Transverse colon (tissue), 4 donors: ENCODE measurements around the gene C1QBP.

Experiments
- POLR2AphosphoS5 ChIP-seq, 3 donors: sonication (generic); formaldehyde crosslinking; IDR thresholded peaks; one replicate each; pipeline ENCODE4 v1.6.1; 2016; ENCODE audit warnings: antibody characterized with exemption in 3 of 3
- TF ChIP-seq, protein P1 (sequence below), 5 experiments: fragments of 200-600 bp in 3 of 5; fragments of 450-650 bp in 2 of 5; sonication (generic) in 3 of 5; IDR thresholded peaks; 1 replicate in 2 of 5; 2 replicates in 3 of 5; pipeline ENCODE4 v1.5.1; 2016 to 2017; ENCODE audit warnings: antibody characterized with exemption in 5 of 5, inconsistent platforms in 3 of 5, mild to moderate bottlenecking in 2 of 5, moderate library complexity in 1 of 5

DNA sequence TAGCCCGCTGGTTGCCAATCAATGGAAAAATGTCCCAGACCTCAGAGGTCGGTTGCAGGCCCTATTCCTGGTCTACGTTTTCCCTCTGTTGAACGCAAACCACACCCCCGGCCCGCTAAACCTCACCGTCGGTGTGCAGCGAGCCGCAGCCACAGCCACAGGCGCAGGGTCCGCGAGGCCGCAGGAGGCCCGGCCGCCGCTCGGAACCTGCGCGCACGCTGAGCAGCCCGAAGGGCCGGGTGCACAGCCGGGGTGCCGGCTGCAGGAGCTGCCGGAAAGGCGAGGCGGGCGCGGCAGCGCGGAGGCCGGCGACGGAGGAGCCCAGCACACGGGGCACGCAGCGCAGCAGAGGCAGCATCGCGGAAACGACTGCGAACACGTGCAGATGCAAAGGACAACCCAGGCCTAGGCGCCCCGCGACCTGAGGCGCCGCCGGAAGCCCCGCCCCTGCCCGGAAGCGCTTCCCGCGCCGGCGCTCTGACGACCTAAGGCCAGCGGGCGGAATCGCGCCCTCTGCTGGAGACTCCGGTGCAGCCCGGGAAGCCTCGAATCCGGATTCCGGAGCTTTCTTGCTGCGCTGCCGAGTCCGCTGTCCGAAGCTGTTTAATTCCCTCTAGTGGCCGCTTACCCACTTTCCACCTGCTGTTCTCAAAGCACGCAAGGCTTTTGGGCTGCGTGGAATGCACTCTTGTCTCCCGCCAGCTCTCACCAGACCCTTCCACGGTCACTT, at the start of gene C1QBP:
- TF ChIP-seq POLR2AphosphoS5 (IDR thresholded peaks at IDR 0.05): peak; percentile 66 to 77 (median 73)
- TF ChIP-seq, protein P1, sequence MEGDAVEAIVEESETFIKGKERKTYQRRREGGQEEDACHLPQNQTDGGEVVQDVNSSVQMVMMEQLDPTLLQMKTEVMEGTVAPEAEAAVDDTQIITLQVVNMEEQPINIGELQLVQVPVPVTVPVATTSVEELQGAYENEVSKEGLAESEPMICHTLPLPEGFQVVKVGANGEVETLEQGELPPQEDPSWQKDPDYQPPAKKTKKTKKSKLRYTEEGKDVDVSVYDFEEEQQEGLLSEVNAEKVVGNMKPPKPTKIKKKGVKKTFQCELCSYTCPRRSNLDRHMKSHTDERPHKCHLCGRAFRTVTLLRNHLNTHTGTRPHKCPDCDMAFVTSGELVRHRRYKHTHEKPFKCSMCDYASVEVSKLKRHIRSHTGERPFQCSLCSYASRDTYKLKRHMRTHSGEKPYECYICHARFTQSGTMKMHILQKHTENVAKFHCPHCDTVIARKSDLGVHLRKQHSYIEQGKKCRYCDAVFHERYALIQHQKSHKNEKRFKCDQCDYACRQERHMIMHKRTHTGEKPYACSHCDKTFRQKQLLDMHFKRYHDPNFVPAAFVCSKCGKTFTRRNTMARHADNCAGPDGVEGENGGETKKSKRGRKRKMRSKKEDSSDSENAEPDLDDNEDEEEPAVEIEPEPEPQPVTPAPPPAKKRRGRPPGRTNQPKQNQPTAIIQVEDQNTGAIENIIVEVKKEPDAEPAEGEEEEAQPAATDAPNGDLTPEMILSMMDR (IDR thresholded peaks at IDR 0.05): peak; percentile 99 to 100 (median 99)
